T-helper 1 cell treated with Interleukin-12 subunit alpha and Interleukin-12 subunit beta and Interleukin-4 antibody, amounts not matched to agents 30 ng/mL and 1 ng/mL, for 36 hours (primary cell): ENCODE data around the gene RPS26. TPM values are rescaled to one million over a fixed set of nuclear protein-coding genes. Genes with fewer than 3 reads are reported as not detected.
"Not testable (repeated sequence)": the region's sequence is repeated elsewhere in the genome, so short reads cannot be mapped to it uniquely, and the experiment has no call there.

ENCODE experiments used
- intact Hi-C: fragments of 100-400 bp; cut with micrococcal nuclease; formaldehyde crosslinking; loops from one replicate; pipeline ENCODE4 v1.15.1; 2024
- total RNA-seq: library from RNA; stranded (reverse); gene quantifications from 2 replicates; pipeline ENCODE4 v1.2.3, GENCODE V29; 2022

RPS26 gene
- total RNA-seq, 1 donor from 2014 or later, result 32.8 TPM

DNA sequence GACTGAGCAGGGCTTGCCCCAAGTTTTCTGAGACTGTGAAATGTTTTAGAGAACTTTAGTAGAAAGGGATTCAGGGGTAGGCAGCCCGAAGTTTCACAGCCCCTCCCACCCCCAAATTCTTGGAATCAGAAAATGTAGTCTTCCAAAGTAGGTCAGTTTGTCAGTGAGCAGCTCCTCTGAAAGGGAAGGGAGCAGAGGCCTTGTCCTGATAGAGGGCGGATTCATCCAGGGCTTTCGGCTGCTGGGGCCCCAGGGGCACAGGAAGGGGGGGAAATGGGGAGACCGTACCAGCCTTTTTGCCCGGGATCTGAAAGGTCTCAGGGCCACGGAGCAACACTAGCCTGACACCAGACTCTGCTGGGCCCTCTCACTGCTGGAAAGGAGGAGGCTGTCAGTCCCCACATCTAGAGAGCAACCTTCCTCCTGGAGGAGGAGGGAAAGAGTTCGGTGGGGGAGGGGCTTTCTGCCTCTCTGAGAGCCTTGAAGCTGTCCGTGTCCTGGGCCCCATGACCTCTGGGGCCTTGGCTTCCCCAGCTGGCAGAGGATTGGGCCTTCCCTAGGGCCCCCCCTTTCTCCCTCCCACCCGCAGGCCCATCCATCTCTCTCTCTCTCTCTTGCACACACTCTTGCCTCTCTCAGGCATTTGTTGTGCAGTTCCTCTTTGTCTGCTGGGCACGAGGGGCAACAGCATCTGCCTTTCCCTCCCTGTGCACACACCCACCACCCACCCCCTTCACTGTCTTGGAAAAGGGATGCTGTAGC, 21.1 kb upstream of the RPS26 start, which contains the start of gene IKZF4:
Gene IKZF4 (plus strand): TSS at position 621 of the 762 bp plus-strand sequence. CDS start 451 bp downstream, outside the sequence.
- intact Hi-C loops, result loop anchor here (1.0 to 5.0 kb wide), 3 partner anchors 13 to 193 kb away; partner anchors contain the start of genes DNAJC14 and RPS26

DNA sequence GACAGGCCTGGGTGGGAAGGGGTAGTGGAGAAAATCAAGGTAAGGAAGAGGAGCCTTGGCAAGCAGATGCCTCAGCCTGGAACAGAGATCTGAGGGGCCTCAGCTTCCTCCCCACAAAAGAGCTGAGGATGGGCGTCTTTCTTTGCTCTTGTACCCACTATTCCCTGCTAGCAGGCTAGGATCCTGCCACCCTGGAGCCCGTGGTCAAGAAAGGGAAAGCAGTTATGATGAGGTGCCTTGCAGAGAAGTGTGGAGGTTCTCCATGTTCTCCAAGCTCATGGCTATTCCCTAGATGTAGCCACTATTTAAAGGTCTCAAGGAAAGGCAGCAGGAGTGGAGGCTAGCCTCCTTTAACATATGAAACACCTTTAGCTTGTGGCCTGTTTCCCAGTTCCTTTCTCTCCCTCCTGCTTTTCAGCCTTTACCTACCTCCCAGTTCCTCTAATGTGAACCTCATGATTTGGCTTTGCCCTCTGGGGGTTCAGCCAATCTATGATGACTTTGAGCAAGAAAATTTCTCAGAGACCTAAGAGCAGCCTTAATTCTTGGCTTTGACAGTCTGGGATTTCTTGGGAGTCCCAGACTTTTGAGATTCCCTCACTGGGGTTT, 19.7 kb upstream of the RPS26 start:
- intact Hi-C loops, result loop anchor here (1.0 to 5.0 kb wide), 3 partner anchors 15 to 195 kb away; partner anchors contain the start of genes DNAJC14 and RPS26

DNA sequence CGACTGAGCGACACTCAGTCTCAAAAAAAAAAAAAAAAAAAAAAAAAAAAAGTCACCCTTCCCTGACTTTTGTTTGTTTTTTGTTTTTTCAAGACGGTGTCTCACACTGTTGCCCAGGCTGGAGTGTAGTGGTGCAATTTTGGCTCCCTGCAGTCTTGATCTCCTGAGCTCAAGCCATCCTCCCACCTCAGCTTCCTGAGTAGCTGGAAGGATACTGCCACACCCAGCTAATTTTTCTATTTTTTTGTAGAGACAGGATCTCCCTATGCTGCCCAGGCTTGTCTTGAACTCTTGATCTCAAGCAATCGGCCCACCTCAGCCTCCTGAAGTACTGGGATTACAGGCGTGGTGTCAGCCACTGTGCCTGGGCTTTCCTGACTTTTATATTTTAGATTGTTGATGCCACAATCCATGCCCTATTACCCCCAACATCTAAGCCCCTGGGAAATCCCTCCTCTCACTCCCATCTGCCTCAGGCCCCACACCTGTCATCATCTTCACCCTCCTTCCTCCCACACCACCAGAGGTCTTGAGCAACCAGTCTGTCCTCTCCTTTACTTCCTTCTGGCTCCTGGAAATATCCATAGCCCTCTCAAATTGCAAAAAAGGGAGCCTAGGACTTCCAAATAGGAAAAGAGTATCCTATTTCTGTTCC, 13.1 kb upstream of the RPS26 start:
- intact Hi-C loops, result loop anchor here (1.0 kb wide), 4 partner anchors 13 to 290 kb away; partner anchors contain the start of gene RPS26

DNA sequence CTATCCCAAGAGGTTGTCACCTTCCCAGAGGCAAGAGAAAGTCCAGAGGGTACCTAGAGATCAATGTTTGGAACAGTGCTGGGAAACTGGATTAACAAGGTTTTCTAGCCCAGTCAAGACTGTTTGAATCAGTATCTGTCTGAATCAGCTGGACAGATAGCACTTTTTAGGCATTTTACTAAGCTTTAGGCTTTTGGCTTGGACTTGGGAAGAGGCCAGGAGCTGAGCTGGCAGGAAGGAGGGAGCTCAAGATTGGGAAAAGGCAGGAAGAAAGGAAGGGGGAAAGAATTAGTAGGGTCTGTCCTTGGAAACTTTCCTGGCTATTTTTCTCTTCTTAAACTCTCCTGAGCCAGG, 12.6 kb upstream of the RPS26 start:
- intact Hi-C loops, result loop anchor here (1.0 kb wide), 4 partner anchors 12 to 291 kb away; partner anchors contain the start of gene RPS26

DNA sequence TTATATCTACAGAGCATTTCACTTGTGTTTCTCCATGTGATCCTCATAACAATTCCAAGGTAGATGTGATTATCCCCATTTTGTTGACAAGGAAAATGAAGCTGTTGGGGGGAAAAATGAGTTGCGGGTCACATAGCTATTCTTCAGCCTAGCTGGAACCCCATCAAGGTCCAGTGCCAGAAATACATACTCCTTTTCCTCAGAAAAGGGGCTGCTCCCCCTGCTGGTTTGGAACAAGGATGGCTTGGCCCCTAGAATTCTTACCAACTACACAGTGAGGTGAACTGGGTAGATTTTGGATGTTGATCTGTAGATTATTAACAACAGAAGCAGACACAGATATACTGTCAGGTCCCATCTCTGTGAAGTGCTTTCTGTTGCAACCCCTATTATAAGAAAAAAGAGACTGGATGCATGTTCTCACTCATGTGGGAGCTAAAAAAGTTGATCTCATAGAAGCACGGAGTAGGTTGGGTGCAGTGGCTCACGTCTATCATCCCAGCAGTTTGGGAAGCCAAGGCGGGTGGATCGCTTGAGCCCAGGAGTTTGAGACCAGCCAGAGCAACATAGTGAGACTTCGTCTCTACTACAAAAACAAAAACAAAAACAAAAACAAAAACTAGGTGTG, 11.9 kb upstream of the RPS26 start:
- intact Hi-C loops, result loop anchor here (1.0 kb wide), 4 partner anchors 12 to 291 kb away; partner anchors contain the start of gene RPS26

DNA sequence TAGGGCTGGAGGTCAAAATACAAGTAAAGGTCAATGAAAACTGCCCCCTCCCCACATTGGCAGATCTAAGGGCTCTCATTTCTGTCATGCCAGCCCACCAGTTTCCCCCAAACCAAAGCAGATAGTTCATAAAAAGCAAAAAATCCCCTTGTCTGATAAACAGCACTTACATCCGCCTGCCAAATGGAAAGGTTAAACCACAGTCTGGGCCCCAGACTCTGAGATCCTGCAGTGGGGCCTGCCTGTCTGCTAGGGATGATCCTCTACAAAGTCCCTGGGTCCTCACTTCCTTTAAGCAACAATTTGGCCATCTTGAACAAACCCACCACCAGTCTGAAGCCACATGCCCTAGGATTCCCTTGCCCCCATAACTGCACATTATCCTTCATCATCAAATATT, 9.7 kb upstream of the RPS26 start:
- intact Hi-C loops, result no loop called here

DNA sequence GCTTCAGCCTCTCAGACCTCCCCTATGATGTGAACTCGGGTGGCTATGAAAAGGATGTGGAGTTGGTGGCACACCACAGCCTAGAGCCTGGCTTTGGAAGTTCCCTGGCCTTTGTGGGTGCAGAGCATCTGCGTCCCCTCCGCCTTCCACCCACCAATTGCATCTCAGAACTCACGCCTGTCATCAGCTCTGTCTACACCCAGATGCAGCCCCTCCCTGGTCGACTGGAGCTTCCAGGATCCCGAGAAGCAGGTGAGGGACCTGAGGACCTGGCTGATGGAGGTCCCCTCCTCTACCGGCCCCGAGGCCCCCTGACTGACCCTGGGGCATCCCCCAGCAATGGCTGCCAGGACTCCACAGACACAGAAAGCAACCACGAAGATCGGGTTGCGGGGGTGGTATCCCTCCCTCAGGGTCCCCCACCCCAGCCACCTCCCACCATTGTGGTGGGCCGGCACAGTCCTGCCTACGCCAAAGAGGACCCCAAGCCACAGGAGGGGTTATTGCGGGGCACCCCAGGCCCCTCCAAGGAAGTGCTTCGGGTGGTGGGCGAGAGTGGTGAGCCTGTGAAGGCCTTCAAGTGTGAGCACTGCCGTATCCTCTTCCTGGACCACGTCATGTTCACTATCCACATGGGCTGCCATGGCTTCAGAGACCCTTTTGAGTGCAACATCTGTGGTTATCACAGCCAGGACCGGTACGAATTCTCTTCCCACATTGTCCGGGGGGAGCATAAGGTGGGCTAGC, 7.0 kb upstream of the RPS26 start:
- intact Hi-C loops, result no loop called here

DNA sequence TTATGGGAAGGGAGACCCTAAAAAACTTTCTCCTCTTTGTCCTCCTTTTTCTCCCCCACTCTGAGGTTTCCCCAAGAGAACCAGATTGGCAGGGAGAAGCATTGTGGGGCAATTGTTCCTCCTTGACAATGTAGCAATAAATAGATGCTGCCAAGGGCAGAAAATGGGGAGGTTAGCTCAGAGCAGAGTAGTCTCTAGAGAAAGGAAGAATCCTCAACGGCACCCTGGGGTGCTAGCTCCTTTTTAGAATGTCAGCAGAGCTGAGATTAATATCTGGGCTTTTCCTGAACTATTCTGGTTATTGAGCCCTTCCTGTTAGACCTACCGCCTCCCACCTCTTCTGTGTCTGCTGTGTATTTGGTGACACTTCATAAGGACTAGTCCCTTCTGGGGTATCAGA, 4.6 kb upstream of the RPS26 start:
- intact Hi-C loops, result no loop called here

DNA sequence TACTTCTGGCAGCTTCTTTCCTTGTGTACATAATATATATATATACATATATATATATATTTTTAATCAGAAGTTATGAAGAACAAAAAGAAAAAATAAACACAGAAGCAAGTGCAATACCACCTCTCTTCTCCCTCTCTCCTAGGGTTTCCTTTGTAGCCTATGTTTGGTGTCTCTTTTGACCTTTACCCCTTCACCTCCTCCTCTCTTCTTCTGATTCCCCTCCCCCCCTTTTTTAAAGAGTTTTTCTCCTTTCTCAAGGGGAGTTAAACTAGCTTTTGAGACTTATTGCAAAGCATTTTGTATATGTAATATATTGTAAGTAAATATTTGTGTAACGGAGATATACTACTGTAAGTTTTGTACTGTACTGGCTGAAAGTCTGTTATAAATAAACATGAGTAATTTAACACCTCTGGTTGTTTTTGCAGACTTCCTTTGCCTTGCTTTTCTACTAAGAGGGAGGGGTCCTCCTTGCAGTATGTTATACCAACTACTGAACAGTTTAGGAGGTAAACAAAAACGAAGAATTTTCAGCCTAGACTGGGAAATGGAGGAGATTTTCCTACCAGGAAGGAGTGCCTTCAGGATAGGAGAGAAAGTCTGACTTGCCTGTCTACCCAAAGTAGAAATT, 3.6 kb upstream of the RPS26 start:
- intact Hi-C loops, result no loop called here

DNA sequence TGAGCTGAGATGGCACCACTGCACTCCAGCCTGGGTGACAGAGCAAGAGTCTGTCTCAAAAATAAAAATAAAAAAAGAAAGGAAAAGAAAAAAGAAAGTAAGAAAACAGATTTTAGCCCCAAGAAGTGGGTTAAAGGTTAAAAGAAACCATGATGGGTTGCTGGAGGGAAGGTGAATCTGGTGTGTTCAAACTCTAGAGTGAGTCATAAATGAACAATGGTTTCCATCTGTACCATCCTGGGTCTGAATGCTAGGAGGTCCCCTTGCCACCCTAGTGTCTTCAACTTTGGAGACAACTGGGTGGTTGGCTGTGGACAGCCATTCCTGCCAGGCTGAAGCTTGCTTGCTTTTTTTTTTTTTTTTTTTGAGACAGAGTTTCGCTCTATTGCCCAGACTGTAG, 1.6 kb upstream of the RPS26 start:
- intact Hi-C loops, result loop anchor here (2.0 to 5.0 kb wide), 4 partner anchors 19 to 427 kb away; partner anchors contain the start of genes ANKRD52, IKZF4, PYM1 and SPRYD4

DNA sequence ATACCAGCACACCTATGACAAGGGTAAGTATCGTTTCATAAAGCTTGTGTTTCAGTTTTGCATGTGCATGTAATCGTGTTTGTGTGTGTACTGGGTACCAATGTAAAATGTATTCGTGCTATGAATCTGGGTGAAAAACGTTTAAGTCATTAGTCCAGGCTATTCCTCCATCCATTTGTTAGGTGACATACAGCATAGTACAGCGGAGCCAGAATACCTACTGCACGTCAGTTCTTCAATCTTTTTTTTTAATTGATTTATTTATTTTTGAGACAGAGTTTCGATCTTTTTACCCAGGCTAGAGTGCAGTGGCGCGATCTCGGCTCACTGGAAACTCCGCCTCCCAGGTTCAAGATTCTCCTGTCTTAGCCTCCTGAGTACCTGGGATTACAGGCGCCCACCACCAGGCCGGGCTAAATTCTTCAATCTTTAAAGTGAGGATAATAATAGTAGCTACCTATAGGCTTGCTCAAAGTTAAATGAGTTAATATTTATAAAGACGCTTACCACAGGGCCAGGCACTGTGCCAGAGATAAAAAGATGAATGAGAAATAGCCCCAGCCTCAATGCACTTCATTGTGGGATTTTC, 661 bp upstream of the RPS26 start:
- intact Hi-C loops, result loop anchor here (1.0 to 5.0 kb wide), 19 partner anchors 12 to 647 kb away; partner anchors contain the start of genes ANKRD52, CS, DNAJC14 and IKZF4

DNA sequence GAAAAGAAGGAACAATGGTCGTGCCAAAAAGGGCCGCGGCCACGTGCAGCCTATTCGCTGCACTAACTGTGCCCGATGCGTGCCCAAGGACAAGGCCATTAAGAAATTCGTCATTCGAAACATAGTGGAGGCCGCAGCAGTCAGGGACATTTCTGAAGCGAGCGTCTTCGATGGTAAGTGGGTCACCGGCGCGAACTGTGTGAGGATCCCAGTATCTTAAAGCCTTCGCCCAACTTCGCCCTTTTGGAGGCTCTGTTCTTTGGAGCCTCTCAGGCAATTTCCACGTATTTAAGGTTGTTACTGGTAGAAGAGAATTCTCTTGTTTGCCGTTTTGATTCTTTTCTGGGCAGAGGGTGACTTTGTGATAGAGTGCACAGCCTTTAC, 704 bp downstream of the RPS26 start:
- intact Hi-C loops, result loop anchor here (5.0 kb wide), 1 partner anchor 425 kb away; the partner anchor contains the start of gene SPRYD4

DNA sequence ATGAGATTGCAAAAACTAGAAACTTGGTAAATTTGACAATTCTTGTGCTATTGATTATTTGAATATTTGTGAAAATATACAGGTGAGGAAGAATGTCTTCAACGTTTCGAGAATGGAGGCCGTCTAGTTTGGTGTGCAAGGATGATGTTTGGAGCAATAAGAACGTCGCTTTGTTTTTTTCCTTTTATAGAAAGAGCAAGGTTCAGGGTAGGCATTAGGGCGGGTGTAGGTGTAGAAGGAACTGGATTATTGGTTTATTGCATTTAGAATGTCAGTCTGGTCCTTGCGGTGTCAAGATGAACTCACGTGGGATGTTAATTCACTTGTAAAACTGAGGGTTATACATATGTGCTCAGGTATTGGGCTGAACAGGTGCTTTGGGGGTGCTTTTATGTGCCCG, 1.1 kb downstream of the RPS26 start:
- intact Hi-C loops, result loop anchor here (5.0 kb wide), 1 partner anchor 424 kb away; the partner anchor contains the start of gene SPRYD4

DNA sequence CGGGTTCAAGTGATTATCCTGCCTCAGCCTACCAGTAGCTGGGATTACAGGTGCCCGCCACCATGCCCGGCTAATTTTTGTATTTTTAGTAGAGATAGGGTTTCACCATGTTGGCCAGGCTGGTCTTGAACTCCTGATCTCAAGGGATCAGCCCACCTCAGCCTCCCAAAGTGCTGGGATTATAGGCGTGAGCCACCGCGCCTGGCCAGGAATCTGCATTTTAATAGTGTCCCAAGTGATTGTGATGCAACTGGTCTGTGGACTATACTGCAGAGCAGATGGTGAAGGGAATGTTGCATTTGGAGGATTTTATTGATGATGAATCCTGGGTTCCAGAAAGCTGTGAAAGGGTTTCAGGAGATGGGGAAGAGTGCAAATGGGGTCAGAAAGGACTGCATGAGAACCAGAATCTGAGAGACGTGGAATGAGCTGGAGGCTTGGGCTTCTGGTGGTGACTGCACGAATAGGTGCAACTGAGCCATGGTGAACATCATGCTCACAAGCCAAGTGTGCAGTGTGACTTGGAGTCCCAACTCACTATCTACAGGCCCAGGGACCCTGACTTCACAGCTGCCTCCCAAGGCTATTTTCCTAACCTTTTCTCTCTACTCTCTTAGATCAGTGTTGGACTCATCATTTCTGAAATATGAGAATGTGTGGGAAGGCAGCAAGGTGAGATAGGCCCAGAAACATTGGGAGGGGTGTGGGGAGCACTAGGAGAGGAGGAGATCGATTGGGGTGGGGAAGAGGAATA, 4.5 kb downstream of the RPS26 start:
- intact Hi-C loops, result loop anchor here (2.0 kb wide), 1 partner anchor 315 kb away; the partner anchor contains the start of gene STAT2

DNA sequence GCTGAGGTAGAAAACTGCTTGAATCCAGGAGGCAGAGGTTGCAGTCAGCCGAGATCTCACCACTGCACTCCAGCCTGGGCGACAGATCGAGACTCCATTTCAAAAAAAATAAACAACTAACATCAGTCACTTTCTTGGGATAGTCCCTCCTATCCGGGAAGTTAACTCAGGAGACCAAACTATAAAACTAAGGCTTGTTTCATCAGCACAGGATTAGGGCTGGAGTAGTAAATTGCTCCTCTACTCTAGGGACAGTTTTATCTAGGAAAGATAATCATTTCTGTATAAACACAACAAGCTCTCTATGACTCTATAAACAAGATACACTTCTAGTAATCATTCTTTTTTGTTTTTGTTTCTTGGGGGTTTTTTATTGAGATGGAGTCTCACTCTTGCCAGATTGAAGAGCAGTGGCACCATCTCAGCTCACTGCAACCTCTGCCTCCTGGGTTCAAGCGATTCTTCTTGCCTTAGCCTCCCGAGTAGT, 11.7 kb downstream of the RPS26 start:
- intact Hi-C loops, result no loop called here

DNA sequence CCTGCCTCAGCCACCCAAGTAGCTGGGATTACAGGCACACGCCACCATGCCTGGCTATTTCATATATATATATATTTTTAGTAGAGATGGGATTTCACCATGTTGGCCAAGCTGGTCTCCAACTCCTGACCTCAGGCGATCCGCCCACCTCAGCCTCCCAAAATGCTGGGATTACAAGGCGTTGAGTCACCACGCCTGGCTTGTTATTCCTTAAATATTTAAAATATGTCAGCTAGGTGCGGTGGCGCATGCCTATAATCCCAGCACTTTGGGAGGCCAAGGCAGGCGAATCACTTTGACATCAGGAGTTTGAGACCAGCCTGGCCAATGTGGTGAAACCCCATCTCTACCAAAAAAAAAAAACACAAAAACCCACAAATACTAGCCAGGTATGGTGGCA, 18.2 kb downstream of the RPS26 start:
- intact Hi-C loops, result not testable (repeated sequence)

DNA sequence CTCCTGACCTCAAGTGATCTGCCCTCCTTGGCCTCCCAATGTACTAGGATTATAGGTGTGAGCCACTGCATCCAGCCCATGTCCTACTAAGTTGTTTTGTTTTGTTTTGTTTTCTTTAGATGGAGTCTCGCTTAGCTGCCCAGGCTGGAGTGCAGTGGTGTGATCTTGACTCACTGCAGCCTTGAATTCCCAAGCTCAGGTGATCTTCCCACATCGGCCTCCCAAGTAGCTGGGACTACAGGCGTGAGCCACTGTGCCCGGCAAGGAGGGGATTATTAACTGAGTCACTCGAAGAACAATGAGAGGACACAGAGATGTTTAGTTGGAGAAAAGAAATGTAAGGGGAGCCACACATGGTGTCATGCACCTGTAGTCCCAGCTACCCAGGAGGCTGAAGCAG, 20.3 kb downstream of the RPS26 start:
- intact Hi-C loops, result no loop called here

DNA sequence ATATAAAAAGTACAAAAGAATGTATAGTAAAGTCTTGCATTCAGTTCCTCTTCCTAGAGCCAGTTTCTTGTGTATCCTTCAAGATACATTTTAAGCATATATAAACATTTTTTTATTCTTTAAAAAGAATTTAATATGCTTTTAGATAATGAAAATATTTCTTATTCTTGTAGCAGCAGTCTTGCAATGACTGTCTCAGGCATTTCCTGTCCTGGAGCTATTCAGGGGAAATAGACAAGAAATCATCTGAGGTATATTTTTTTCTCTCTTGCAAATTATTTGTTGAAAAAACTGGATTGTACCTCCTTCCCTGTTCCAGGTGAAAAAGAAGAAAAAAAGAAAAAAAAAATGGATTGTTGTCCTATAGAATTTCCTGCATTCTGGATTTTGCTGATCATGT, 21.3 kb downstream of the RPS26 start:
- intact Hi-C loops, result no loop called here

DNA sequence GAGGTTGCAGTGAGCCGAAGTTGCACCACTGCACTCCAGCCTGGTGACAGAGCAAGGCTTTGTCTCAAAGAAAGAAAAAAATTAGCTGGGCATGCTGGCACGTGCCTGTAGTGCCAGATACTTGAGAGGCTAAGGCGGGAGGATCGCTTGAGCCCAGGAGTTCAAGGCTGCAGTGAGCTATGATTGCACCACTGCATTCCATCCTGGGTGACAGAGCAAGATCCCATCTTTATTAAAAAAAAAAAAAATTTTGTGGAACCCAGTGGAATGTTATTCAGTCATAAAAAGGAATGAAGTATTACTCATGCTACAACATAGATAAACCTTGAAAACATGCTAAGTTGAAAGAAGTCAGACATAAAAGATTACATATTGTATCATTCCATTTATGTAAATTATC, 29.9 kb downstream of the RPS26 start:
- intact Hi-C loops, result no loop called here
